GM19193 (cell line): Measurements from ENCODE around the gene MACROD2.

Experiments used
- POLR2A ChIP-seq: IDR thresholded peaks from 4 replicates; pipeline ENCODE4 v1.6.1; 2011; ENCODE audit not compliant: insufficient read depth, insufficient read length; ENCODE audit errors: extremely low read depth

The MACROD2 gene

DNA sequence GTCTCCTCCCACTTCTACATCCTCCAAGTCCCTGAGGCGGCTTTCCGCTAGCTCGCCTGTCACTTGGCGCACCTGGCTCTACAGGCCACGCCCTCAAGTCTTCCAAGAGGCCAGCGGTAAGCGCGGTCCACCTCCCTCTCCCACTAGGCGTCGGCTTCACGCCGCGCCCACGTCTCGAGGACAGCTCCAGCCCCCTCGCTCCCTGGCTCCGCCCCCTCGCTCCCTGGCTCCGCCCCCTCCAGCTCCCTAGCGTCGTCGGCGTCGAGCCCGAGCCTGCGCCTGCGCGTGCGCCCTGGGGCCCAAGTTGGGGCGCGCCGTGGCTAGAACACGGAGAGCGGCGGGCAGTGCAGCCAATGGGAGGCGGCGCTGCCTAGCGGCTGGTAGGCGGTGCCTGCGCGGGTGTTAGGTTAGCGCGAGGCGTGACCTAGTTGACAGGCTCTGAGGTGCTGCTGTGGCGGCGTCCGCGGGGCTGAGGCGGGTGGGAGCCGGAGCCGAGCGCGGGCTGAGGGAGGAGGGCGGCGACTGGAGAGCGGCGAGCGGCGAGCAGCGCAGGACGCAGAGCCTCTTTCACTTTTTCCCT is at the start of gene MACROD2:
Gene MACROD2 (plus strand): TSS at position 431 of the 580 bp plus-strand sequence.
- TF ChIP-seq POLR2A, result no peak

DNA sequence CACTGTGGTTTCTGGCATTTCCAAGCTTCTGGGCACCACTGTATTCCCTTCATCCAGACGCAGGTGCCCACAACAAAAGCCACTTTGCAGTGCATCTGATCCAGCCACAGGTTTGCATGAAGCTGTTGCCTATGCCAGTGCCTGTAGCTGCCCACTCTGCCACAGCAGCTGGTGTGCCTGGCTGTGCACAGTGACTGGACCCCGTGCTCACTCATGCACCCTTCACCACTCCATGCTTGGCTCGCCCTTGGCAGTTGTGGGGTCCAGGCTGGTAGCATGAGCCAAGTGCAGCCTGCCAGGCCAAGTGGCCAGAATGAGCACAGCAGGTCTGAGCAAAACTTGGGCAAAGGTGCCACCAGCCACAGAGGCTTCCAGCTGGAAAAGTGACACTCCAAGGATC is 47.6 kb upstream of the MACROD2 start:
- no peak for TF ChIP-seq POLR2A

- TF ChIP-seq POLR2A, result no peak
Measured at GRCh38 chr20:13953227-13953626, 42.1 kb upstream of the MACROD2 start.

DNA sequence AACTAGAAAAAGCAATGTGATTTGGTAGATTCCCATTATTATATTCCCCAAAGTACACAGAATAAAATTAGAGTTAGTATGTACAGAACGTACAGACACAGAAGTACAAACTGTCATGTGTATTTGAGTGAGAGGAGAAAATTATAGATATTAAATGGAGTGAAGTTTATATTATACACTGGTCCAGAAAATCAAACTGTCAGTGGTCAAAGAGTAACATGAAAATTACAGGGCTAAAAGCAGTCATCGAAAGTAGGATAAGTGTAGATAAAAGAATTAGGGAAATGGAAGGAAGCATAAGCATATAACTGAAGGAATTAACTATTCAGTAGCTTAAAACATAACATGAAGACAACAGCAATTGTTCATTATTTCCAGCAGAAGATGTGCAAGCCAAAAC is 35.2 kb upstream of the MACROD2 start:
- no peak for TF ChIP-seq POLR2A

- no peak for TF ChIP-seq POLR2A
Measured at GRCh38 chr20:13960525-13960924, 34.8 kb upstream of the MACROD2 start.

DNA sequence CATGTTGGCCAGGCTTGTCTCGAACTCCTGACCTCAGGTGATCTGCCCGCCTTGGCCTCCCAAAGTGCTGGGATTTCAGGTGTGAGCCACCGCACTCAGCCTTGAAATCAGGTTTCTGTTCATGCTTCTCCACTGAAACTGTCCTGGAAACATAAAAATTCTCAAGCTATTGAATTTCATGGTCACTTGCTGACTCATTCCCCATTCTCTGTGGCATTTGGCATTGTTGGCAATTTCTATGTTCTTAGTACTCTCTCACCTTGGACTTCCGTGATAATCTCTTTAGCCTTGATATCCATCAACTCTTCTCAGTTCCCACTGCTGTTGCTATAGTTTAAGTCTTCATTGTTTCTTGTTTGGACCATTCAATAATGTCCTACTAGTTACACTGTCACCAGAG is 11.1 kb upstream of the MACROD2 start:
- no peak for TF ChIP-seq POLR2A

DNA sequence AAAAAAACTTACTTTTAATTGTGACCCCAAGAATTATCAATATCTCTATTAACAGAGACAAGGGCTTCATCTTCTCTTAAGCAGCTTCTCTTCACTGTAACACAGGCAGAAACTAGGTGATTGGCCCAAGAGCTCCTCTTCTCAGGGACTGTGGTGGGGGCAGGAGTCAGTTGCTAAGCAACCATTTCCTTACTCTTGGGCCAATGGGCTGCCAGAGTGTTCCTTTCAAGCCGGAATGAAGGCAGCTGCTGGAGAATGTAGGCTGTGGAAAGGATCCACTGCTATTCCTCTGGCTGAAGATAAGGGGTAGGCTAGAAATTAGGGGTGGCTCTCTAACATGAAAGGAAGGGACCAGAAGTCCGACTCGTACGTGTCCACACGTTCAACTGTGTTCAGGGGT is 4.9 kb upstream of the MACROD2 start, which contains the start of gene SEL1L2:
Gene SEL1L2 (minus strand): TSS at position 150 of the 400 bp plus-strand sequence. CDS start 80 bp downstream, at position 70.
- no peak for TF ChIP-seq POLR2A

DNA sequence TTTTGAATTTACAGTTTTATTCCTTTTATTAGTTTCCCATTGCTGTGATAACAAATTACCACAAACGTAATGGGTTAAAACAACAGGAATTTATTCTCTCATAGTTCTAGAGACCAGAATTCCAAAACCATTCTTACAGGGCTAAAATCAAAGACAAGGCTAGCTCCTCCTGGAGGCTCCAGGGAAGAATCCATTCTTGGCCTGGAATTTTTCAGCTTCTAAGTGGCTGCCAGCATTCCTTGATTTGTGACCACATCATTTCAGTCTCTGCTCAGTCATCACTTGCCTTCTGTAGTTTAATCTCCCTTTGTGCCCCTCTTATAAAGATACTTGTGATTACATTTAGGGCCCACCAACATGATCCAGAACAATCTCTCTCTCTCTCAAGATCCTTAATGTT is 4.0 kb upstream of the MACROD2 start:
- no peak for TF ChIP-seq POLR2A

DNA sequence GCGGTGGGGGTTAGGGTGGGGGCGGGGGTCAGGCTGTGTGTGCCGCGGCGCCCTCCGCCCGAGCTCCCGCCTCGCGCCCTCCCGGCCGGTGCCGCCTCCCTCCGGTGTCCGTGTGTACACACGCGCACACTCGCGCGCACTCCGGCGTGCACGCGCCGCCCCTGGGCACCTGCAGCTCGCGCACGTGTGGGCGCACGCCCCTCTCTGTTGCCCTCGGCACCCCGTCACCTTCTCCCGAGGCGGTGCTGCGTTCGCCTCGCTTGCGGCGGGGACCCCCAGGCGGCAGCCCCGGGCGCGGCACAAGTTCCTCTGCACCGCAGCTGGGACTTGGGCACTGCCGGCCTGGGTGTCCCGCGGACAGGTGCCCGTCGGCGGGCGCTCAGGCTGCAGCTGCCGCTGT is 525 bp downstream of the MACROD2 start:
- no peak for TF ChIP-seq POLR2A

DNA sequence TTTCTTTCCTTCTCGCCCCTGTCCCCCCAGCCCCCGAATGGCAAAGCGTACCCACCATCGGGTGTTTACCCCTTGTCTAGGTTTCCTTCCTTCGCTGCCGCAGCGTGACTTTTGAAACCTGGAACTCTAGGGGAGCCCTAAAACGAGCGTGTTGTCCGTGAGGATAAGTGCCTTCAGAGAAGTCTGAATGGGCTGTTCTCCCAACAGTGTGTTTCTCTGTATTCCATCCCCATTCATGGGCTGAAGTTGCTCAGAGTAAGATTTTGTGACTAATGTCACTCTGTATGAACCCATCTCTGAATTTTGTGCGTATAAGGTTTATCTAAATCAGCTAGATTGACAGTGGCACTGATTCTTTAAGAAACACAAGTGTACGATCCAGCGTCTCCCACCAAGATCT is 949 bp downstream of the MACROD2 start:
- no peak for TF ChIP-seq POLR2A

DNA sequence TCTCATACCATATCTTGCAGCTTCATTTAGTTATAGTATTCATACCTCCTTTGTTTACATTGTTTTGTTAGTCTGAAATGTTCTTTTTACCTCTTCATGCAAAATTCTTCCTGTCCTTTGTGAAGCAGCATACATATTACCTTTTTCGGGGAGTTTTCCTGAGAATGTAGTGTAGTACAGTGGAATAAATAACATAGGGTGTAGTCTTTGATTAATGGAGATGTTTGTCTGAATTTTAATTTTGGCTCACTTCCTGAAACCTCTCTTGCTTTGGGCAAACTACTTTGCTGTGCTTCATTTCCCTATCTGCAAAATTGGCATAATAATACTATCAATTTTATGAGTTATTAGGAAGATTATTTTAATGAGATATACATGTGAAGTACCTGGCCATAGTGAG is 5.6 kb downstream of the MACROD2 start:
- no peak for TF ChIP-seq POLR2A

DNA sequence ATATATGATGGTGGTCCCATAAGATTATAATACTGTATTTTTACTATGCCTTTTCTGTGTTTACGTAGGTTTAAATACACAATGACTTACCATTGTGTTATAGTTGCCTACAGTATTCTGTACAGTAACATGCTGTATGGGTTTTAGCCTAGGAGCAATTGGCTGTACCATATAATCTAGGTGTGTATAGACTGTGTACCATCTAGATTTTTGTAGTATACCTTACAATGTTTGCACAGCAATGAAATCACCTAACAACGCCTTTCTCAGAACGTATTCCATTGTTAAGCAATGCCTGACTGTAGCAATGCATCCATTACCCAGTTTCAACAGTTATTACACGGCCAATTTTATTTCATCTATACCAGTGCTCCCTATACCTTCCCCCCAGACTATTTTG is 10.7 kb downstream of the MACROD2 start:
- TF ChIP-seq POLR2A, result no peak

DNA sequence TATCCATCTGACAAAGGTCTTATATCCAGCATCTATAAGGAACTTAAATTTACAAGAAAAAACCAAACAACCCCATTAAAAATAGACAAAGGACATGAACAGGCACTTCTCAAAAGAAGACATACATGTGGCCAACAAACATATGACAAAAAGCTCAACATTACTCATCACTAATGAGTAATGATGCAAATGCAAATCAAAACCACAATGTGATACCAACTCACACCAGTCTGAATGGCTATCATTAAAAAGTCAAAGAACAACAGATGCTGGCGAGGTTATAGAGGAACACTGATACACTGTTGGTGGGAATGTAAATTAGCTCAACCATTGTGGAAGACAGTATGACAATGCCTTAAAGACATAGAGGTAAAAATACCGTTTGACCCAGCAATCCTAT is 13.9 kb downstream of the MACROD2 start:
- no peak for TF ChIP-seq POLR2A

- no peak for TF ChIP-seq POLR2A
Measured at GRCh38 chr20:14012671-14013070, 17.4 kb downstream of the MACROD2 start.

DNA sequence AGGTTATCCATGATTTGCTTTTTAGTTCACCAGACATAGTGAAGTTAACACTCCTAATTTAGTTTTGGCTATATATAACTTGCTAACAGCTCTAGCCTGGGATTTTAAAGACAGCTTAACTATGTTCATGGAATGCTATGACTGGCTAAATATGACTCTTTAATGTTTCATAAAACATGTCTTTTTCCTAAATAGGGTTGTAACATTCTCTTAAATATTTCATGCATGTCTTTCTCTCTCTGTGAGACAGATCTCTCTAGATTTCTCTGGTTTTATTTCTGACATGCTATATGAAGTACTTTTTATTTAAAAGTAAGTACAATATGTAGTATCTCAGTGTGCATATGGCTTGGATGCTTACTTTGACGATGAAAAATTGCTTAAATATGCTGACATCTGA is 35.7 kb downstream of the MACROD2 start:
- no peak for TF ChIP-seq POLR2A

- TF ChIP-seq POLR2A, result no peak
Measured at GRCh38 chr20:14033310-14033709, 38.0 kb downstream of the MACROD2 start.

- no peak for TF ChIP-seq POLR2A
Measured at GRCh38 chr20:14036567-14036966, 41.3 kb downstream of the MACROD2 start.
